Hematopoietic multipotent progenitor cell treated with erythropoietin and hydrocortisone succinate and interleukin-3 and kit ligand, for 8 days (in vitro differentiated cells): Measurements from ENCODE around the gene ZAP70.

ENCODE experiments used
- DNase-seq: peaks from one replicate; pipeline ENCODE4 v3.0.0-alpha.2; 2015

The ZAP70 gene

GRCh38 chr2:97735161-97735561 lies 21.8 kb downstream of the ZAP70 start:
- DNase-seq = no peak

GRCh38 chr2:97736185-97736584 lies 22.8 kb downstream of the ZAP70 start:
- DNase-seq = no peak

GRCh38 chr2:97736608-97737330 lies 23.4 kb downstream of the ZAP70 start:
- no peak for DNase-seq

GRCh38 chr2:97737421-97738178 lies 24.2 kb downstream of the ZAP70 start:
- no peak for DNase-seq

- DNase-seq = no peak
These were observed 25.0 kb downstream of the ZAP70 start for GRCh38 chr2:97738179-97739019.

GRCh38 chr2:97739020-97739892 lies 25.9 kb downstream of the ZAP70 start:
- no peak for DNase-seq

- no peak for DNase-seq
These were observed 26.5 kb downstream of the ZAP70 start for GRCh38 chr2:97739893-97740245.

GRCh38 chr2:97740590-97741182 lies 27.3 kb downstream of the ZAP70 start:
- peak; percentile 57 for DNase-seq

GRCh38 chr2:97741251-97741650 lies 27.9 kb downstream of the ZAP70 start:
- no peak for DNase-seq

- DNase-seq = no peak
These were observed 28.3 kb downstream of the ZAP70 start for GRCh38 chr2:97741686-97742085.

GRCh38 chr2:97742381-97742847 lies 29.0 kb downstream of the ZAP70 start:
- DNase-seq = no peak

GRCh38 chr2:97743913-97744312 lies 30.5 kb downstream of the ZAP70 start:
- DNase-seq = no peak

- DNase-seq = no peak
These were observed 32.2 kb downstream of the ZAP70 start for GRCh38 chr2:97745474-97746174.

GRCh38 chr2:97747285-97747684 lies 33.9 kb downstream of the ZAP70 start:
- no peak for DNase-seq

- DNase-seq = no peak
These were observed 34.3 kb downstream of the ZAP70 start for GRCh38 chr2:97747716-97748115.

GRCh38 chr2:97749581-97749980 lies 36.2 kb downstream of the ZAP70 start:
- no peak for DNase-seq

GRCh38 chr2:97750017-97750416 lies 36.6 kb downstream of the ZAP70 start:
- DNase-seq = no peak

- DNase-seq = no peak
These were observed 38.4 kb downstream of the ZAP70 start for GRCh38 chr2:97751752-97752151.

GRCh38 chr2:97752342-97753334 lies 39.3 kb downstream of the ZAP70 start:
- no peak for DNase-seq
